ENCODE data around the gene ITPR1. TPM values are rescaled to one million over a fixed set of nuclear protein-coding genes. Genes with fewer than 3 reads are reported as not detected.

ITPR1 gene
- polyA plus RNA-seq, 1 donor from 2014 or later = 2.1 TPM

GRCh38 chr3:4759689-4760312, 266.7 kb downstream of the ITPR1 start:
- no peak overlapping the region for H3K9ac ChIP-seq (ENCODE audit: low read length)
- H3K27me3 ChIP-seq (ENCODE audit: insufficient read depth, low read depth, low read length) = no peaks in the 10 kb centered on the region
- no peak overlapping the region for H2AFZ ChIP-seq (ENCODE audit: low read depth, low read length)
- H3K9me2 ChIP-seq (ENCODE audit: insufficient read depth, low read length) = no peaks in the 10 kb centered on the region
- H3K4me2 ChIP-seq (ENCODE audit: low read length) = no peak overlapping the region
- H3K79me2 ChIP-seq (replicated peaks; ENCODE audit: insufficient read depth, low read length) = no peaks in the 10 kb centered on the region
- H4K20me1 ChIP-seq (ENCODE audit: insufficient read depth) = no peaks in the 10 kb centered on the region
- H3K9me3 ChIP-seq (ENCODE audit: low read length) = peaks cover 4% of the 10 kb centered on the region
- H3K4me3 ChIP-seq (ENCODE audit: low read length) = no peak overlapping the region
- no peak overlapping the region for H3K27ac ChIP-seq (ENCODE audit: low read length)
- no peaks in the 10 kb centered on the region for H3F3A ChIP-seq (ENCODE audit: insufficient read depth, low read length, poor library complexity, severe bottlenecking)
- no peak for TF ChIP-seq RAD21 (conservative IDR thresholded peaks at IDR 0.05)
- no peak for TF ChIP-seq EP300 (conservative IDR thresholded peaks at IDR 0.05; ENCODE audit: poor library complexity, severe bottlenecking)
- no peak for TF ChIP-seq MXI1 (conservative IDR thresholded peaks at IDR 0.05; ENCODE audit: poor library complexity, severe bottlenecking)
- TF ChIP-seq TAF1 (IDR thresholded peaks at IDR 0.05; ENCODE audit: low read depth) = no peak
- no peak for TF ChIP-seq REST (IDR thresholded peaks at IDR 0.05; ENCODE audit: borderline replicate concordance)
- TF ChIP-seq SMC3 (conservative IDR thresholded peaks at IDR 0.05; ENCODE audit: poor library complexity) = no peak
- no peak for TF ChIP-seq POLR2AphosphoS5 (IDR thresholded peaks at IDR 0.05)
- TF ChIP-seq CTCF (IDR thresholded peaks at IDR 0.05; ENCODE audit: poor library complexity, severe bottlenecking) = no peak
- TF ChIP-seq EZH2 (IDR thresholded peaks at IDR 0.05; ENCODE audit: borderline replicate concordance, insufficient read depth, low read length, poor library complexity, severe bottlenecking) = no peak
- H3K36me3 ChIP-seq (ENCODE audit: insufficient read depth, low read length) = no peaks in the 10 kb centered on the region

GRCh38 chr3:4761759-4762158, 268.6 kb downstream of the ITPR1 start:
- Histone ChIP-seq H3K9ac (ENCODE audit: low read length) (no peak overlapping the region), H3K27me3 (ENCODE audit: insufficient read depth, low read depth, low read length) (no peaks in the 10 kb centered on the region), H3K79me2 (replicated peaks; ENCODE audit: insufficient read depth, low read length) (no peaks in the 10 kb centered on the region), H4K20me1 (ENCODE audit: insufficient read depth) (no peaks in the 10 kb centered on the region), H3K27ac (ENCODE audit: low read length) (no peak overlapping the region), H3K9me2 (ENCODE audit: insufficient read depth, low read length) (no peaks in the 10 kb centered on the region), H3F3A (ENCODE audit: insufficient read depth, low read length, poor library complexity, severe bottlenecking) (no peaks in the 10 kb centered on the region), H3K36me3 (ENCODE audit: insufficient read depth, low read length) (no peaks in the 10 kb centered on the region), H3K4me3 (ENCODE audit: low read length) (no peak overlapping the region), H2AFZ (ENCODE audit: low read depth, low read length) (no peak overlapping the region), H3K9me3 (ENCODE audit: low read length) (peaks cover 4% of the 10 kb centered on the region), H3K4me2 (ENCODE audit: low read length) (no peak overlapping the region)
- TF ChIP-seq TAF1 (IDR thresholded peaks at IDR 0.05; ENCODE audit: low read depth) (no peak), CTCF (IDR thresholded peaks at IDR 0.05; ENCODE audit: poor library complexity, severe bottlenecking) (no peak), EP300 (conservative IDR thresholded peaks at IDR 0.05; ENCODE audit: poor library complexity, severe bottlenecking) (no peak), RAD21 (conservative IDR thresholded peaks at IDR 0.05) (no peak), POLR2AphosphoS5 (IDR thresholded peaks at IDR 0.05) (no peak), EZH2 (IDR thresholded peaks at IDR 0.05; ENCODE audit: borderline replicate concordance, insufficient read depth, low read length, poor library complexity, severe bottlenecking) (no peak), MXI1 (conservative IDR thresholded peaks at IDR 0.05; ENCODE audit: poor library complexity, severe bottlenecking) (no peak), SMC3 (conservative IDR thresholded peaks at IDR 0.05; ENCODE audit: poor library complexity) (no peak), REST (IDR thresholded peaks at IDR 0.05; ENCODE audit: borderline replicate concordance) (no peak)

Measured in neural cell (in vitro differentiated cells).